C1 segment of cervical spinal cord (tissue), 14 donors: ENCODE measurements around the gene PDK2.

Experiments
- DNase-seq, 14 donors: peaks; one replicate each; lab custom pipeline; 2025; lab: John Stamatoyannopoulos, UW

Gene PDK2

DNA sequence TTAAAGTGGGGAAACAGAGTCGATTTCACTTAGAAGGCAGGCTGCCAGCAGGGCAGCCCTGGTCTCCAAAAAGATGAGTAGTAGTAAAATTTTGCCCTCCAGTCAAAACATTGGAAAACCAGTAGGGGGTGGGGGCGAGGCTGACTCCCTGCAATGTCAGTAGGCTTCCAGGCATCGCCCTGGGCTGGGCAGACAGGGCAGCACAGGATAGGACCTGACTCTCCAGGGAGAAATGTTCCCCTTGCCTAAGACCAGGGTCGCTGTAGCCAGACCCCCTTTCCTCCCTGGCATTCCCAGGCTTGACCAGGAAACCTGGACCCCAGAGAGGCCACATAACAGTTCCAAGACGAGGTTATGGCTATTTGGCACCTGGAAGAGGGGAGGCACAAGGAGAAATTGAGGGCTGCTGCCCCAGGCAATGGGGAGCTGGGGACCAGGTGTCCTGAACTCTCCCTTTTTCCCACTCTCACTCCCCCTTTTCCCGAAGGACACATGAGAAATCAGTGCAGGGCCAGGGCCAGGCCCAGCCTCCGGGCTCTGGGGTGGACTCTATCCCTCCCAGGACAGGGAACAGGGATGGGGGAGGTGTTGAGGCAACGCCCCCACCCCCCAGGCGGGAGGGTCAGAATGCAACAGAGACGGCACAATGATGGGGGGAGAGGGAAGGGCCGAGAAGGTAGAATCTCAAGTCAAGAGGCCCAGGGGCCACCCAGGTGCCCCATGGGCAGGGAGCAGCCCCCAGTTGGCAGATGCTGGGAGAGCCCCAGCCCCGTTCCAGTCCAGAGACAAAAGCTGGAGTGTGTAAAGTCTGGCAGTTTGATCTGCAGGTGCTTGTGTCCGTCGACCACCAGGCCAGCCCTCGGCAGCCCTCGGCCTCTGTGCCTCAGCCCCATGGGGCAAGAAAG, 39.3 kb downstream of the PDK2 start:
- no peak for DNase-seq

DNA sequence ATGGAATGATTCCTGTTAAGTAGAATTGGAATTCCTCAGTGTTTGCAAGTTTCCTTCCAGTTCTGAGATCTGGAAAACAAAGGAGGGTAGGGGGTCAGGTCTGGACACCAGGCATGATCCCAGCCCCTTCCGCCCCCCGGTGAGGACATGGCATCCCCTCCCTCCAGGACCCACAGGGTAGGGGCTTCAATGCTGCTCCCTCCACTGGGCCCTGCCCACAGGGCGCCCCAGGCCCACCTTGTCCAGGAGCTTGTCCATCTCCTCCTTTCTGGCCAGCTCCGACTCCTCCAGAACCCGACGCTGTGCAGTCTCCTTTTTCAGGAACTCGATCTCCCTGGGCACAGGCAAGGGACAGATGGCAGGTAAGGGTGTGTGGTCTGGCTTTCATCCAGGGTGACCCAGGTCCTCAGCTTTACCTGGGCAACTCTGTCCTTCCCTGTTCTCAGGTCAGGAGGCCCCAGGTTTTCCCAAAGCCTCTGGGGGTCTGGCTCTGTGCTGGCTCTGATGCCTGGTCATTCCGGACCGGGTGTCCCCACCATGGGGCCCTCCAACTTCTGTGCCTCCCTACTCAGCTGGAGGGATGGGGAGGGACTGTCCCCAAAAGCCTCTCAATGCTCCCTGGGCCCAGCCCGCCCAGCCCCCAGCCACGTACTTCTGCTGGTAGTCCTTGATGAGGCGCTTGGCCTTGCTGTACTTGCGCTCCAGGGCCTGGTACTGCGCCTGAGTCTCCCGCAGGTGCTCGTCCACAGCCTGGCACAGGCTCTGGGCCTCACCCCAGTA, 40.4 kb downstream of the PDK2 start:
- peak in 1 of 14 donors; percentile 56 for DNase-seq

DNA sequence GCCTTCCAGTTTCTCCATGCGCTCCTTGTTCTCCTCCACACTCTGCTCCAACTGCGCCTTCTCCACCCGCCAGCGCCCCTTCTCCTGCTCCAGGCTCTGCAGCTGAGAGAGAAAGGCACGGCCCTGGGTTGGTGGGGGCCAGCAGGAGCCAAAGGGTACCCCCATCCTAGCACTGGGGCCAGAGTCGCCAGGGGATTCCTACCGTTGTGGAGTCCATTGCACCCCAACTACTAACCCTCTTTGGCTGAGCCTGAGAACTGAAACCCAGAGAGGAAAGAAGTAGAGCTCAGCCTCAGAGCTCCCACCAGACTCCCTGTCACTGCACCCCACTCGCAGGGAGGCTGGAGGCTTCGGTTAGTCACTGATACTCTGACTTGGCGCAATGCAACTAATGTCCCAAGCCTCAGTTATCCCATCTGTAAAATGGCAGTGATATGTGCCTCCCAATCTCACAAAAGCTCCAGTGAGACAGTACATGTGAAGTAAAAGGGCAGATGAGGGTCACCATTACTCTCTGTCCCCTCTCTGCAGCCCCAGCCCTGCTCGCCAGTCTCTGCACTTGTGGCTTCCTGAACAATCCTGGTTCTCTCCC, 41.0 kb downstream of the PDK2 start:
- DNase-seq = no peak

DNA sequence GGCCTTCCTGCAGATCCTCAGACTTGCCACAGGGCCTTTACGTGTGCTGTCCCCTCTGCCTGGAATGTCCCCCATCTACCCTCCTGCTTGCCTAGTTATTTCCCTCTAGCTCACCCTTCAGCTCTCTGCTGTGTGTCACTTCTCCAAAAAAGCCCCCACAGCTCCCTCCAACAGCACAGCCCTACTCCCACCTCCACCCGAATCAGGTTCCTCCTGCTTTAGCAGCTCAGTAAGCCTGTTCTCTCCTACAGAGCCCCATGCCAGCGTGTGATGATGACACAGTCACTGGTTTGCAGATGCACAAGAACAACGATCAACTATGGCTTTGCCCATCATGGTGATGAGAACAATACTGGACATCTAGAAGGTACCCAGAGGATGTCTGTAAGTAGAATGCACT, 41.9 kb downstream of the PDK2 start:
- DNase-seq = no peak

DNA sequence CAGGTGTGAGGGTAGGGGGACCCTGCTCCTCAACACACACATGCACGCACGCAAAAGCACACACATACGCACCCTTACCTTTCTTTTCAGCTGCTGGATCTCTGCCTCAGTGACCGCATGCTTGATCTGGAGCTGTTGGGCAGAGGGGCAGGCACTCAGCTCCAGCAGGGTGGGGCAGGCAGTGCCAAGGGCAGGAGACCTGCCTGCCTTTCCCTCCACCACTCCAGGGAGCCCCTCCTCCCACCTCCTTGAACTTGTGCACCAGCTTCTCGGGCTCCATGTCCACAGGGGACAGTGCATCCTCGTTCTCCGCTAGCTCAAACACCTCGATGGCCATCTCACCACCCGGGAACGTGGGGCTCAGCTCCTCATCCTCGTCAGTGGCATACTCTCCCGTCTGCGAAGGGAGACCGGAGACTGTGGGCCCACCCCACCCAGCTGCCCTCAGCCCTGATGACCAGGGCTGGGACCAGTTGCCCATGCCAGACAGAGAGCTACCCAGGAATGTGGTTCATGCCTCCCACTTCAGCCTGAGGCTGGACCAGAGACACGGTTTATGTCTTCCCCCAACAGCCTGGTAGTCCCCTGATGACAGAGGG, 44.1 kb downstream of the PDK2 start:
- DNase-seq = no peak

- DNase-seq = peak in 12 of 14 donors; percentile 23 to 88 (median 44)
Observed at GRCh38 chr17:50139950-50140885, 45.1 kb downstream of the PDK2 start.

DNA sequence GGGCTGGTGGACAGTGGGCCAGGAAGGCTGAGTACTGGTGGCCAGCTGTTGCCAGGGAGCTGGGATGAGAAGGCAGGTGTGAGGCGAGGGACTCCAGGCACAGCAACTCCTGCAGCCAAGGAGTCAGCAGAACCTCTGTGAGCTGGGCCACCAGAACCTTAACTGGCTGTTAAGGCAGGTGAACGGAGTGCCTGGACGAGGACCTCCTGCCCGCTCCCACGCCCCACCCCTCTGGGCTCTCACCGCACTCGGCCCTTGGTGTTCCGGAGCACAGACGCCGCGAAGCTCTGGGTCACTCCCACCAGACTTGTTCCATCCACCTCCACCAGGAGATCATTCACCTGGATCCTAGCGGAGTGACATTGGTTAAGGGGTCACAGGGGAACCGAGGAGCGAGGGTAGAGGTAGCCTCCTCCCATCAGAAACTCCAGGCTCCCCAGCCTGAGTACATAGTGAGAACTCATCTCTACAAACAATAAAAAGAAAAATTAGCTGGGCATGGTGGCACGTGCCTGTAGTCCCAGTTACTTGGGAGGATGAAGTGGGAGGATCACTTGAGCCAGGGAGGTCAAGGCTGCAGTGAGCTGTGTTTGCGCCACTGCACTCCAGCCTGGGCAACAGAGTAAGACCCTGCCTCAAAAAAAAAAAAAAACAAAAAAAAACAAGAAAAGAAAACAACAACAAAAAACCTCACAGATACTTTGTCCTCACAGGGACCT, 46.0 kb downstream of the PDK2 start:
- no peak for DNase-seq

DNA sequence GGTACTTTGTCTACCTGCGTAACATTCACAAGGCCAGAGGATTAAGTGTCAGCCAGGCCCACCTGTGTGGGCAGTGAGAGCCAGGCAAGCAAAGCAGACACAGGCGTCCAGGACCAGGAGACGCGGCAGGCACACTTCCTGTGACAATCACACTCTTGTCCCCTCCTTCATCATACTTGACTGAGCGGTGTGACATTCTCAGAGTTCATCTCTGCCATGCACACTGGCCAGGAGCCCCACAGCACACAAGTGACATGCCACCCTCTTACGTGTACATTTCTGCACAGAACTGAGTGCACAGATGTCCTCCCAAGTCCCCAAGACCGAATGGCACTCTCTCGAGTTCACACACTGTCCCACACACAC, 46.6 kb downstream of the PDK2 start:
- no peak for DNase-seq

DNA sequence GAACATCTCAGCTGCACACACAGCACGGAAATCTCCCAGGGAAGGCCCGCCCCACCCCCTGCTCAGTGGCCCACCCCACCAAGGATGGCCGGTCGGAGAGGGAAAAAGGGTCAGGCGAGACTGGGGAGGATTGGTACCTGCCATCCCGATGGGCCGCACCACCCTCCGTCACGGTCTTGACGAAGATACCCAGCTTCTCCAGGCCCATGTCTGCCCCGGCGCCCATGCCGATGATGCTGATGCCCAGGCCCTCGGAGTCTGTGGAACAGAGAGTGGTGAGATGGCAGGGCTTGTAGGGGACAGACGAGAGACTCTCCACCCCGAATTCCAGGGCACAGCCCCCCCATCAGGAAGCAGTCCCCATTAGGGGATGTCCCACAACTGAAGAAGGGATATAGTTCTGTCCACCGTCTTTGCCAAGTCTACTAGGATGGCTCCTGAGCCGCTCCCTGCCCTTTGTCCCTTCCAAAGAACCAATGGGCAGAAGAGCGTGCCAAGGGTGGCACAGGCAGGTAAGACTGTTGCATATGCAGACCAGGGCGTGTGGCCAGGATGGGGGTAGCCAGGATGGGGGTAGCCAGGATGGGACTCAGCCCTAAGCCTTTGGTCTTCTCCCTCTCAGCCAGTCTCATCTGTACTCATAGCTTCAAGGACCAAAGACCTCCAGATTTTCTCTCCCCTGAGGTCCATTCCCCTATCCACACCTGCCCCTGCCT, 48.5 kb downstream of the PDK2 start:
- no peak for DNase-seq

DNA sequence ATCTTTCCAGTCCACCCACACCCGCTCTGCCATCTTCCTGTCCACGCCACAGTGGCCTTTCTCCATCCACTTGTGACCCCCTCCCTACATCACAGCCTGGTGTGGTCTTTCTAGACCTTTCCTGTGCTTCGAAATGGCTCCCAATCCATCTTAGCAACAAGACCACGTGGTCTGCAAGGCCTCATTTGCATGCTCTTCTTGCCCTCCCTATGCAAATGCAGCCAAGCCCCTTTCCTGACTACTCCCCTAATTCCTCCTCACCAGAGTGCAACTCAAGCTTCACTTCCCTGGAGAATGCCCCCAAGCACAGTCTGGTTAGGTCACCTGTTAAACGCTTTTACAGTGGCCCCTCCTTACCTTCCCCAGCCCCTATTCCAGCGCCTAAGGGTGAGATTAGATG, 49.2 kb downstream of the PDK2 start:
- DNase-seq = no peak

GRCh38 chr17:50144845-50145531, 49.8 kb downstream of the PDK2 start:
- DNase-seq = no peak

- DNase-seq = no peak
Observed at GRCh38 chr17:50145532-50146229, 50.5 kb downstream of the PDK2 start.

DNA sequence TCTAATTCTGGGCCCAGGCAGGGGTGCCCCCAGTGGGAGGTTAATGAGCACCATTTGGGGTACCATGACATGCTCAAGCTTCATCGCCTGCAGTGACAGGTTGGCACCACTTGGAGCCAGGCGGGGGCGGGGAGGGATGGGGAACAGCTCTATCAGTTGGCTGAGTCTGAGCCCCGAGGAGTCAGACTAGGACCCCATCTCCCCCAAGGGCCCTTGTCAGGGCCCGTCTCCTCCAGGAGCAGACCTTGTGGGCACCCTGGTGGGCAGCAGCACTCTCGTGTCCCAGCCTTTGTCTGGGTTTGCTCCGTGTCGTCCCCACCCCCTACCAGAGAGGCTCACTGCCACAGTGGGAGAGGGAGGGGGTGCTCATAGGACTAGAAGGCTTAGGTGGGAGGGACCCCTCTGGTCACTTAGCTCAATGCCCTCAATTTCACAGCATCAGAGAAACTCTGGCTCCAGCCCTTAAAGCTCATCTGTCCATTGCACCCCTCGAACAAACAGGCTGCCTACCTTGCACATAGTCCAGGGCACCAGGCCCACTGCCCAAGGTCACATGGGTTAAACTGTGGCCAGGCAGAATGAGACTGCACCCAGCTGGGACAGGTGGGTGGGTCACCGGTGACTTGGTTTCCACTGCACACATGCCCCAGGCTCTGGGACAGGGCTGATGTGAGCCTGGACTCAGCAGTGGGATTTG, 51.2 kb downstream of the PDK2 start:
- DNase-seq = no peak

GRCh38 chr17:50146927-50147665, 51.9 kb downstream of the PDK2 start:
- peak in 2 of 14 donors; percentile 41 to 66 for DNase-seq

GRCh38 chr17:50147841-50148225, 52.7 kb downstream of the PDK2 start:
- peak in 5 of 14 donors; percentile 67 to 86 (median 74) for DNase-seq

GRCh38 chr17:50148226-50149090, 53.3 kb downstream of the PDK2 start:
- peak in 11 of 14 donors; percentile 57 to 88 (median 81) for DNase-seq
